WI38 (cell line): Measurements from ENCODE around the gene ZP3.

Source experiments
- H3K4me3 ChIP-seq: 2 replicates; pipeline ENCODE4 v1.5.1; 2011; ENCODE audit warnings: low read depth, mild to moderate bottlenecking, control low read depth, low read length
- CTCF ChIP-seq: IDR thresholded peaks from 2 replicates; pipeline ENCODE4 v1.5.1; 2012; ENCODE audit warnings: low read depth, mild to moderate bottlenecking, control low read depth, low read length

The ZP3 gene

GRCh38 chr7:76424413-76425111, at the start of gene ZP3:
TSS of gene ZP3 (plus strand) at chr7:76424950. CDS start at chr7:76424965, 15 bp downstream.
- TF ChIP-seq CTCF = no peak

GRCh38 chr7:76375251-76375650, 49.5 kb upstream of the ZP3 start:
- no peak overlapping the region for H3K4me3 ChIP-seq
- TF ChIP-seq CTCF = no peak

More at GRCh38 chr7:76424413-76425111, at the start of gene ZP3:
- H3K4me3 ChIP-seq = no peak within 1 kb of the TSS

GRCh38 chr7:76377186-76377918, 47.4 kb upstream of the ZP3 start:
- no peak overlapping the region for H3K4me3 ChIP-seq
- TF ChIP-seq CTCF = no peak

- no peak for TF ChIP-seq CTCF
- no peak overlapping the region for H3K4me3 ChIP-seq
Observed at GRCh38 chr7:76380623-76380966, 44.2 kb upstream of the ZP3 start.

GRCh38 chr7:76381814-76382213, 42.9 kb upstream of the ZP3 start:
- no peak overlapping the region for H3K4me3 ChIP-seq
- no peak for TF ChIP-seq CTCF

- H3K4me3 ChIP-seq = no peak overlapping the region
- TF ChIP-seq CTCF = no peak
Observed at GRCh38 chr7:76383089-76383944, 41.4 kb upstream of the ZP3 start.
